ENCODE data around the gene C17orf78.
"Not testable (repeated sequence)": the region's sequence is repeated elsewhere in the genome, so short reads cannot be mapped to it uniquely, and the experiment has no call there.

Gene C17orf78

GRCh38 chr17:37438141-37438540 is 62.4 kb downstream of the C17orf78 start:
- DNase-seq (ENCODE audit: low read depth in 2 of 2) = no peak

DNA sequence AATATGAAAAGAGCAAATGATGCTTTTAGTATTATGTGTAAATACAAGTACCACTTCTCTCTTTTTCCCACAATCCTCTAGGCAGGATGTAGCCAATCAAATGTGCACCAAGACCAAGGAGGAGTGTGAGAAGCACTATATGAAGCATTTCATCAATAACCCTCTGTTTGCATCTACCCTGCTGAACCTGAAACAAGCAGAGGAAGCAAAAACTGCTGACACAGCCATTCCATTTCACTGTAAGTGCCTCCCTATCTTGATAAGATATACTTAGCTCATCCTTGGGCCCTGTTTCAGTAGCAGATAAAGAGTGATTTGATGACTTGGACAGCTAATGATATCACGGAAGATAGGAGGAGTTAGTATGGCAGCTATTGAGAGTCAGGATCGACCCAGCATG is 64.6 kb downstream of the C17orf78 start:
- no peak for DNase-seq (ENCODE audit: low read depth in 2 of 2)

DNA sequence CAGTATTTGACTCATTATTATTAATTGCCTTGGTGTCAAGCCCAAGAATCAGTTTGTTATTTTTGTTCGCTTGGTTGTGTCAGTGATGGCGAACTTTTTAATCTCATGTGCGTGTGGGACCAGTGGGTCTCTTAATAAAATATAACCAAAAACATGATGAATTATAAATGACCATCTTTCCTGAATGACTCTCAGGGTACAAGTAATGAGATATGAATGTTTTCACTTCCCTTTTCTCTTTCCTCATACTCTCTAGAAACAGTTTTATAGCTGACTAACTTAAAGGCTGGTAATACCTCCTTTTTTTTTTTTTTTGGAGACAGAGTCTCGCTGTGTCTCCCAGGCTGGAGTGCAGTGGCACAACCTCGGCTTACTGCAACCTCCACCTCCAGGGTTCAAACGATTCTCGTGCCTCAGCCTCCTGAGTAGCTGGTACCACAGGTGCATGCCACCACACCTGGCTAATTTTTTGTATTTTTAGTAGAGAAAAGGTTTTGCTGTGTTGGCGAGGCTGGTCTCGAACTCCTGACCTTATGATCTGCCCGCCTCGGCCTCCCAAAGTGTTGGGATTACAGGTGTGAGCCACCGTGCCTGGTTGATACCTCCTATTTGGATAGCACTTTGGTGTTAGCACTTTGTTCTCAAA is 65.7 kb downstream of the C17orf78 start:
- not testable (repeated sequence) for DNase-seq (ENCODE audit: low read depth in 2 of 2)
